Measurements from ENCODE around the gene ARMC9. TPM values are rescaled to one million over a fixed set of nuclear protein-coding genes. Genes with fewer than 3 reads are reported as not detected.
"Not testable (repeated sequence)": the region's sequence is repeated elsewhere in the genome, so short reads cannot be mapped to it uniquely, and the experiment has no call there.

Gene ARMC9
- total and polyA plus RNA-seq, 2 experiments from 2014 or later = 22.5 to 23.7 TPM

DNA sequence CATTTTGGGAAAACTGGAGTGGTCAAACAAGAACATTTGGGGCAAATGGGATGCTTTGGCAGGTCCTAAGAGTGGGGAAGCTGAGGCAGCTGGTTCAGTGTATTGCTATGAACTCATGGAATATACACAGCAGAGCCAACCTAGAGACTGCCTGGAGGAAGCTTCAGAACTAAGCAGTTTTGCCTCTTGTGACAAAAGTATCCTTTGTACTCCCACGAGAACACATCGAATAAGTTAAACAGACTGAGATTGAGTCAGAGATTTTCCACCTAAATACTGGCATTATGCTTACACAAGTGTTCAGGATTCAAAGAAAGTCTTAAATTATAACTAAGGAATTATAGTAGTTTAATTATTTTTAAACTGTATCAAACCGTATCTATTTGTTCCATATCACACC is 5.2 kb upstream of the ARMC9 start:
- peaks cover 5% of the 10 kb centered on the region for H3K27me3 ChIP-seq
- 89% methylated on average over 3 of the region's 3 CpGs for WGBS (ENCODE audit: low lambda C conversion rate, missing lambda C conversion rate)

DNA sequence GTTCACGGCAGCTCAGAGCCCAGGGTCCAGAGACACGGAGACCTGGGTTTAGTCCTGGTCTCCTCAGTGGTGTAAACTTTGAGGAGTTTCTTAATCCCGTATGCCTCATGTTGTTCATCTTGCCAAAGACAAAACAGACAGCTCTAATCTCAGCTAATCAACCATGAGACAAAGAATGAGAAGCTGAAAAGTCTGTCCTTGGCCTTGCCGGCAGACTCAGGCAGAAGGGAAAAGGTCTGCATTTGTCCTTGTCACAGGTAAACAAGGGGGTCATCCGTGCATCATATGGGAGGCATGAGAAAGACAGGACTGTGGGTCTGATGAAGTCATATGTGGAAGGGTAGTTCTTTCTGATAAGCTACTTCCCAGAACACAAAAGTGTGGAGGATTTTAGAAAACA is 1.8 kb upstream of the ARMC9 start:
- 95% methylated on average over 5 of the region's 5 CpGs for whole genome bisulfite sequencing (ENCODE audit: low lambda C conversion rate, missing lambda C conversion rate)
- DNase-seq (ENCODE audit: low spot score) = no peak
- Histone ChIP-seq H3K4me2 (no peak overlapping the region), H2AFZ (no peak overlapping the region), H3K4me3 (no peak overlapping the region), H3K9me2 (replicated peaks; ENCODE audit: insufficient read depth) (no peaks in the 10 kb centered on the region), H3K79me2 (peaks cover 19% of the 10 kb centered on the region), H3K36me3 (replicated peaks; ENCODE audit: insufficient read depth, low read depth) (no peaks in the 10 kb centered on the region), H4K20me1 (ENCODE audit: insufficient read depth, poor library complexity, severe bottlenecking) (no peaks in the 10 kb centered on the region), H3K27me3 (no peaks in the 10 kb centered on the region), H3K27ac (no peak overlapping the region), H3K4me1 (ENCODE audit: insufficient read depth) (peaks cover 7% of the 10 kb centered on the region), H3K9me3 (ENCODE audit: low read depth) (no peaks in the 10 kb centered on the region)
- TF ChIP-seq EZH2phosphoT487 (IDR thresholded peaks at IDR 0.05; ENCODE audit: low read depth, severe bottlenecking, unreplicated experiment) = no peak
- no peak for TF ChIP-seq EZH2 (IDR thresholded peaks at IDR 0.05; ENCODE audit: borderline replicate concordance)
- TF ChIP-seq, protein P1, sequence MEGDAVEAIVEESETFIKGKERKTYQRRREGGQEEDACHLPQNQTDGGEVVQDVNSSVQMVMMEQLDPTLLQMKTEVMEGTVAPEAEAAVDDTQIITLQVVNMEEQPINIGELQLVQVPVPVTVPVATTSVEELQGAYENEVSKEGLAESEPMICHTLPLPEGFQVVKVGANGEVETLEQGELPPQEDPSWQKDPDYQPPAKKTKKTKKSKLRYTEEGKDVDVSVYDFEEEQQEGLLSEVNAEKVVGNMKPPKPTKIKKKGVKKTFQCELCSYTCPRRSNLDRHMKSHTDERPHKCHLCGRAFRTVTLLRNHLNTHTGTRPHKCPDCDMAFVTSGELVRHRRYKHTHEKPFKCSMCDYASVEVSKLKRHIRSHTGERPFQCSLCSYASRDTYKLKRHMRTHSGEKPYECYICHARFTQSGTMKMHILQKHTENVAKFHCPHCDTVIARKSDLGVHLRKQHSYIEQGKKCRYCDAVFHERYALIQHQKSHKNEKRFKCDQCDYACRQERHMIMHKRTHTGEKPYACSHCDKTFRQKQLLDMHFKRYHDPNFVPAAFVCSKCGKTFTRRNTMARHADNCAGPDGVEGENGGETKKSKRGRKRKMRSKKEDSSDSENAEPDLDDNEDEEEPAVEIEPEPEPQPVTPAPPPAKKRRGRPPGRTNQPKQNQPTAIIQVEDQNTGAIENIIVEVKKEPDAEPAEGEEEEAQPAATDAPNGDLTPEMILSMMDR (IDR thresholded peaks at IDR 0.05; ENCODE audit: poor library complexity) = no peak

More for the DNA sequence above, 5.2 kb upstream of the ARMC9 start:
- no peaks in the 10 kb centered on the region for H3K79me2 ChIP-seq
- DNase-seq (ENCODE audit: low spot score) = no peak
- no peak overlapping the region for H3K4me2 ChIP-seq
- no peaks in the 10 kb centered on the region for H3K9me2 ChIP-seq (replicated peaks; ENCODE audit: insufficient read depth)
- TF ChIP-seq EZH2phosphoT487 (IDR thresholded peaks at IDR 0.05; ENCODE audit: low read depth, severe bottlenecking, unreplicated experiment) = no peak
- no peak for TF ChIP-seq EZH2 (IDR thresholded peaks at IDR 0.05; ENCODE audit: borderline replicate concordance)
- TF ChIP-seq, protein P1 (IDR thresholded peaks at IDR 0.05; ENCODE audit: poor library complexity) = no peak
- no peaks in the 10 kb centered on the region for H4K20me1 ChIP-seq (ENCODE audit: insufficient read depth, poor library complexity, severe bottlenecking)
- peaks cover 3% of the 10 kb centered on the region for H3K4me1 ChIP-seq (ENCODE audit: insufficient read depth)
- H3K4me3 ChIP-seq = no peak overlapping the region
- H2AFZ ChIP-seq = no peak overlapping the region
- H3K27ac ChIP-seq = no peak overlapping the region
- no peaks in the 10 kb centered on the region for H3K36me3 ChIP-seq (replicated peaks; ENCODE audit: insufficient read depth, low read depth)
- H3K9me3 ChIP-seq (ENCODE audit: low read depth) = no peaks in the 10 kb centered on the region

DNA sequence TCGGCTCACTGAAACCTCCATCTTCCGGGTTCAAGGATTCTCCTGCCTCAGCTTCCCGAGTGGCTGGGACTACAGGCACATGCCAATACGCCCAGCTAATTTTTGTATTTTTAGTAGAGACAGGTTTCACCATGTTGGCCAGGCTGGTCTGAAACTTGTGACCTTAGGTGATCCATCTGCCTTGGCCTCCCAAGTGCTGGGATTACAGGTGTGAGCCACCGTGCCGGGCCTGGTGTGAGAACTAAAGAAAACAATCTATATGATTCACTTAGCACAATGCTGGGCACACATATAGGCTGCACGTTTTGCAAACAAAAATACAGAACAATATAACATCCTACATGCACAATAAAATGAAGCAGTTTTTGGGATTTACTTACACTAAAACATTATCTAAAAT is 1.2 kb upstream of the ARMC9 start:
- not testable (repeated sequence) for H3K36me3 ChIP-seq (replicated peaks; ENCODE audit: insufficient read depth, low read depth); H2AFZ ChIP-seq; H3K27me3 ChIP-seq; H3K4me3 ChIP-seq; H4K20me1 ChIP-seq (ENCODE audit: insufficient read depth, poor library complexity, severe bottlenecking); H3K4me1 ChIP-seq (ENCODE audit: insufficient read depth); H3K9me3 ChIP-seq (ENCODE audit: low read depth); H3K27ac ChIP-seq; H3K9me2 ChIP-seq (replicated peaks; ENCODE audit: insufficient read depth); DNase-seq (ENCODE audit: low spot score)
- Histone ChIP-seq H3K79me2 (peaks cover 22% of the 10 kb centered on the region), H3K4me2 (peak overlapping the region; percentile 85)
- WGBS (ENCODE audit: low lambda C conversion rate, missing lambda C conversion rate) = 93% methylated on average over 7 of the region's 7 CpGs

DNA sequence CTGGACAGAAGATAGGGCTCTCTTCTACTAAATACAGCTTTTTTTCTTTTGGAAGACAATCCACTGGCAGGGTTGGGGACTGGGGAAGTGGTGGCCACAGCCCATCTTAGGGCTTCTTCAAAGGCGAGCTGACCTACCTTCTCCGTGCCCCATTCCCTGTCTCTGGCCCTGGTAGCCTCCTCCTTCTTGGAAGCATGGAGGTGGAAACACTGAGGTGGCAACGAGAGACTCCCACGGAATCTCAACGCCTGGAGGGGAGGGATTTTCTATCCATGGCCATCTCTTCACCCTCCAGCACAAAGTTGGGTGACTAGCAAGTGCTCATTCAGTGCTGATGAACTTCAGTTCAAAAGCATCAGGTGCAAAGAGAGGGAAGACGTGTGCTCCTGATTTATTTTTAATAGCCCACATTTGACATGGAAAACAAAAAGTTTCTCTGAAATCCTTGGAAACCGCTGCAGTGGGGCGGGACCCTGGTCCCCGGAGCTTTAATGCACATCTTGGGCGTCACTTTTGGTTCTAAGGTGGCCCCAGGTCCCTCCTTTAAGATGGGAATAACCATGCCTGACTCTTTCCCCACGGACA is 633 bp upstream of the ARMC9 start:
- Histone ChIP-seq H3K4me1 (ENCODE audit: insufficient read depth) (peaks cover 7% of the 10 kb centered on the region), H4K20me1 (ENCODE audit: insufficient read depth, poor library complexity, severe bottlenecking) (no peaks in the 10 kb centered on the region), H3K79me2 (peaks cover 28% of the 10 kb centered on the region), H3K4me2 (peak overlapping the region; percentile 85), H3K9me2 (replicated peaks; ENCODE audit: insufficient read depth) (no peaks in the 10 kb centered on the region), H3K36me3 (replicated peaks; ENCODE audit: insufficient read depth, low read depth) (no peaks in the 10 kb centered on the region), H3K4me3 (peak overlapping the region; percentile 68), H3K27ac (peak overlapping the region; percentile 82), H2AFZ (peak overlapping the region; percentile 98), H3K9me3 (ENCODE audit: low read depth) (no peaks in the 10 kb centered on the region), H3K27me3 (no peaks in the 10 kb centered on the region)
- TF ChIP-seq, protein P1 (IDR thresholded peaks at IDR 0.05; ENCODE audit: poor library complexity) = no peak
- TF ChIP-seq EZH2 (IDR thresholded peaks at IDR 0.05; ENCODE audit: borderline replicate concordance) = no peak
- no peak for TF ChIP-seq EZH2phosphoT487 (IDR thresholded peaks at IDR 0.05; ENCODE audit: low read depth, severe bottlenecking, unreplicated experiment)
- WGBS (ENCODE audit: low lambda C conversion rate, missing lambda C conversion rate) = 36% methylated on average over 11 of the region's 11 CpGs
- no peak for DNase-seq (ENCODE audit: low spot score)
